ENCODE measurements around the gene OXTR.

OXTR gene

DNA sequence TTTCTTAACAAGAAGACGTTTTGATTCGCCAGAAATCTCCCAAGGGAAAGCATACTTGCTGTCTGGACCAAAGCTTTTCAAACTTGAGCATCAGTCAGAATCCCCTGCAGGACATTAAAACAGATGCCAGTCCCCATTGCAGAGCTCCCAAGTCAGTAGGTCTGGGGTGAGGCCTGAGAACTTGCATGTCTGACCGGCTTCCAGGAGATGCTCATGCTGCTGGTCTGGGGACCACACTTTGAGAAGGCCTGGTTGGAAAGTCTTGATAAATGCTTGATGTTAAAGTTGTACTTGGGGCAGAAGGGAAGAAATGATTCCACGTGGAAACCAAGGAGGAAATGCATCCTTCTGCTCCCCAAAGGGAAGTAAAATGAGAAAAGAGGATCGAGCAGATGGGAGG lies 60.1 kb downstream of the OXTR start:
- no peak for DNase-seq

DNA sequence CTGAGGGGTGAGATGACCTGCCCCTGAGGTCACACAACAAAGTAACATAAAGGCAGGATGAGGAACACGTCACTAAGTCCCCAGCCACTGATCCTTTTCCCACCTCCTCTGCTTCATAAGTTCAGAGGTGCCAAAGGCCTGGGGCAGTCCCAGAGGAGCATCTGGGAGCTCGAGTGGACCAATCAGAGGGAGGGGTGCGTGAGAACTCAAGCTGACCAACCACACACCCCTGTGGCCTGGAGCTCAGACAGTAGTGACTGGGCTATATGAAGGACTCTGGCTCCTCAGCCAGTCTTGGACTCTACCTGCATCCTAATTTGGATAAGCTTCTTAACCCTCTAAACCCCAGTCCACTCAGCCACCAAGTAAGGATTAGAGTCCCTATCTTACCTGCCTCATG lies 63.8 kb downstream of the OXTR start:
- DNase-seq, result no peak

DNA sequence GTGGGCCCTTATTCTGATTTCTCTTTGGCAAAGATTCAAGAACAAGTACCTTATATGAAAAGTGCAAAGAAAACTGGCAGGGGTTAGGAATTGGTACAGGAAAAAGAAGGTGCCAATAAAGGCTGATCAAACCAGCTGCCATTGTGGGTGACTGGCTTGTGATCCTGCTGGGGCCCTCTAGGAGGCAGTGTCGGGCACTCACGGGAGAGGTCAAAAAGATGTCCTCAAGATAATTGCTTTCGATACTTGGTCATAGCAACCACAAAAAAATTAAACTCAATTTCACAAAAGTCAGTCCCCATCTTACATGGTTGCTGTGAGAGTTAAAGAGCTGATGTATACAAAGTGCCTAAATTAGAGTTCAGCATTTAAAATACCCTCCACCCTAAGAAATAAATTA lies 66.9 kb downstream of the OXTR start:
- no peak for DNase-seq

All from activated effector memory CD4-positive, alpha-beta T cell treated with Interleukin-2 at 50 U/mL for 16 hours (primary cell).